ENCODE measurements around the gene HOXC9. TPM values are rescaled to one million over a fixed set of nuclear protein-coding genes. Genes with fewer than 3 reads are reported as not detected.
"Not testable (repeated sequence)": the region's sequence is repeated elsewhere in the genome, so short reads cannot be mapped to it uniquely, and the experiment has no call there.

The HOXC9 gene
- total and polyA plus RNA-seq, 7 donors: 6.4 to 31.1 (median 11.3) TPM

DNA sequence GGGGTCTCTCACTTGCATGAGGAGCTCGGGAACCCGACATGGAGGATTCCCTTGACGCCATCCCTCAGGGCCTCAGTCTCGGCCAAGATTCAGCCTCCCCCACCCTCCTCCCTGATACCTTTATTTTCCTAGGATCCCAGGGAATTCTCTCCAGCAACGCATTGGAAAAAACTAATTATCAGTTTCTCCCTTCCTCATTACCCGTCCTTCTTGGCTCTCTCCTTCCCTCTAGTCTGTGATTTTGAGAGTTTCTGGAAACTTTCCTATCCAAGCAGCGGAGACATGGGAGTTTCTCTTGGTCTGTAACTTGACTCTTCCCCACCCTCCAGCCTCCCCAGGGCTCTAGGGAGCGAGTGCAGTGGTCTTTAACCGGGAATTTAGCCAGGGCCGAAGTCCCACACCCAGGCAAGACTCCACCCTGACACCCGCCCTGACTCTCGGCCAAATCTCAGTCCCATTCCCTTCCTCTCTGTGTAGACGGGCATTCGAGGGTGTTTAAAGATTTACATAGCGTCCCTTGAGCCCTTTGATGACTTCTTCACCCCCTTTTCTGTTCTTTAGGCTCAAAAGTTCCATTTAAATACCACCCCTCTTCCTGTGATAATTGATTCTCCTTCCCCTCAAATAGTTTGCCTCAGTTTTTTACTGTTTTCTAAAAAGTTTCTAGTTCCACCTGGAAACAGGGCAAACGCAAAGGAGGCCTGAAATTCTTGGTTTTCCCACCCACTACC lies 39.6 kb downstream of the HOXC9 start:
- ATAC-seq (peak in 2 of 4 donors; percentile 3 to 48), DNase-seq (peak; percentile 62 to 80)
- Histone ChIP-seq H3K4me3 (peak overlapping the region; percentile 31), H3K4me1 (no peaks in the 10 kb centered on the region), H3K27ac (peak overlapping the region; percentile 53), H3K9me3 (no peaks in the 10 kb centered on the region), H3K27me3 (ENCODE audit: insufficient read depth in 3 of 3, low read length in 2 of 3) (peaks cover 0 to 5% (median 0%) of the 10 kb centered on the region in 3 donors), H3K36me3 (ENCODE audit: insufficient read depth in 1 of 2, low read depth in 1 of 2) (no peaks in the 10 kb centered on the region)
- 35 to 49% (median 37%) methylated on average over 16 of the region's 16 CpGs for WGBS, 3 donors
- intact Hi-C loops (cut with DNase I): loop anchor here in 1 of 2 donors (10.0 kb wide), 1 partner anchor 95 kb away; no protein-coding TSS in a partner anchor
- TF ChIP-seq, protein P1, sequence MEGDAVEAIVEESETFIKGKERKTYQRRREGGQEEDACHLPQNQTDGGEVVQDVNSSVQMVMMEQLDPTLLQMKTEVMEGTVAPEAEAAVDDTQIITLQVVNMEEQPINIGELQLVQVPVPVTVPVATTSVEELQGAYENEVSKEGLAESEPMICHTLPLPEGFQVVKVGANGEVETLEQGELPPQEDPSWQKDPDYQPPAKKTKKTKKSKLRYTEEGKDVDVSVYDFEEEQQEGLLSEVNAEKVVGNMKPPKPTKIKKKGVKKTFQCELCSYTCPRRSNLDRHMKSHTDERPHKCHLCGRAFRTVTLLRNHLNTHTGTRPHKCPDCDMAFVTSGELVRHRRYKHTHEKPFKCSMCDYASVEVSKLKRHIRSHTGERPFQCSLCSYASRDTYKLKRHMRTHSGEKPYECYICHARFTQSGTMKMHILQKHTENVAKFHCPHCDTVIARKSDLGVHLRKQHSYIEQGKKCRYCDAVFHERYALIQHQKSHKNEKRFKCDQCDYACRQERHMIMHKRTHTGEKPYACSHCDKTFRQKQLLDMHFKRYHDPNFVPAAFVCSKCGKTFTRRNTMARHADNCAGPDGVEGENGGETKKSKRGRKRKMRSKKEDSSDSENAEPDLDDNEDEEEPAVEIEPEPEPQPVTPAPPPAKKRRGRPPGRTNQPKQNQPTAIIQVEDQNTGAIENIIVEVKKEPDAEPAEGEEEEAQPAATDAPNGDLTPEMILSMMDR (IDR thresholded peaks at IDR 0.05): no peak

DNA sequence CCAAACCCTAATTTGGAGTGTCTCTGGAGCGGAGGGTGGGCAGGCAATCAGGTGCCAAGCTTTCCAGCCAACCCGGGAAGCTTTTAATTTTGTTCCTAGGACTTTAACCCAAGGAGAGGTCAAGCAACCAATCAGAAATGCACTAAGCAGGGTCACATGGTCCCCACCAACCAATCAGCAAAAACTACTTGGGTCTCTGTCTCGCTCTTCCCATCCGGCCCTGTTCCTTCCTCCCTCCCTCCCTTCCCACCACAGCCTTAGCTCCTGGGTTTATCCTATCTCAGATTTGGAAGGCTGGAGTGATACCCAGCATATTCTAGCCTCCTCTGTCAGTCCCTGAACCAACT lies 40.2 kb downstream of the HOXC9 start:
- intact Hi-C loops (cut with DNase I): no loop called here
- Histone ChIP-seq H3K27me3 (ENCODE audit: insufficient read depth in 3 of 3, low read length in 2 of 3) (peaks cover 0 to 5% (median 0%) of the 10 kb centered on the region in 3 donors), H3K4me3 (peak overlapping the region; percentile 31), H3K36me3 (ENCODE audit: insufficient read depth in 1 of 2, low read depth in 1 of 2) (no peaks in the 10 kb centered on the region), H3K4me1 (no peaks in the 10 kb centered on the region), H3K9me3 (no peaks in the 10 kb centered on the region), H3K27ac (peak overlapping the region; percentile 53)
- 28 to 57% (median 31%) methylated on average over 4 of the region's 4 CpGs for WGBS, 3 donors
- ATAC-seq (peak; percentile 43 to 78 (median 51)), DNase-seq (no peak)
- TF ChIP-seq, protein P1 (IDR thresholded peaks at IDR 0.05): no peak

DNA sequence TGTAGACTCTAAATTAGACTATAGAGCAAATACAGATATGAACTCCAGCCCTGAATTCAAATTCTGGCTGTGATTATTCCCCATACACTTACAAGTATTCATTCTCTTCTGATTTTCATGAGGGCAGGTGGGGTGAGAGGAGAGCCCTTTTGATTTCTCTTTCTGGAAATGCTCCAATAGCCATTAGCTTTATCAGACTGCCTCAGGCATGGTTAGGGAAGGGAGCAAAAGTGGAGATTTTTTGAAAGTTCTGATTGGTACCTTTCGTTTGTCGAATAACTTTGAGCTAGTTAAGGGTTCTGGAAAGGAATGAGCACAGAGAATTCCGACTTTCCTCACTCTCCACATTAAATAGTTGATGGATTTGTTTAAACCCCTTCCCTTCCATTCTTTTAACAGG lies 40.7 kb downstream of the HOXC9 start:
- Histone ChIP-seq H3K9me3 (no peaks in the 10 kb centered on the region), H3K27me3 (ENCODE audit: insufficient read depth in 3 of 3, low read length in 2 of 3) (peaks cover 0 to 5% (median 0%) of the 10 kb centered on the region in 3 donors), H3K36me3 (ENCODE audit: insufficient read depth in 1 of 2, low read depth in 1 of 2) (no peaks in the 10 kb centered on the region), H3K4me1 (no peaks in the 10 kb centered on the region), H3K4me3 (no peak overlapping the region), H3K27ac (no peak overlapping the region)
- TF ChIP-seq, protein P1 (IDR thresholded peaks at IDR 0.05): no peak
- ATAC-seq: no peak
- WGBS, 3 donors: 75 to 83% (median 76%) methylated on average over 3 of the region's 3 CpGs
- intact Hi-C loops (cut with DNase I): no loop called here
- DNase-seq: no peak

DNA sequence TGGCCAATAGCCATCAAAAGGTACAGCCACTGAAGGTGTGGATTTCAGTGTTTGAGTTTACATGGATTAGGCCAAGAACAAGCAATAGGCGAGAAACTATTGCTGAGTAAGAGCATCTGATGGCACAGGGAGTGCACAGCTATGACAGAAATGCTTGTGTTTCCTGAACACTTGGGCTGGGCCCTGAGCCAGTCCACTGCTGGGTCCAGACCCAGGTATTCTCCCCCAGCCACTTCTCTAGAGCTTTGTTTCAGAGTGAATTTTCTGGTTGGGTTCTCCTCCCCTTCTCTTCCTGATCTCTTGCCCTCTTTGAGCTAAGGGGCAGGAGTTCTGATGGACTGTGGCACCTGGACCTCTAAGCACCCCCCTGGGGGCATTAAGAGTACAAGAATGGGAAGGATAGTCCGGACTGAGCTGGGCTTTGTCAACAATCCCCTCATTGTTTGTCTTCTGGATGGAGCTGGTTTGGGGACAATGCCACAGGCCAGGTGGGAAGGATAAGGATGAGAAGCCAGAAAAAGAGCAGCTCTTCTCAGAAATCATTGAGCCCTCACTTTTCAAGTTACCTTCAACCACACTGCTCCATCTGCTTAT lies 41.2 kb downstream of the HOXC9 start:
- 48 to 59% (median 58%) methylated on average over 2 of the region's 2 CpGs for WGBS, 3 donors
- DNase-seq: no peak
- Histone ChIP-seq H3K9me3 (no peaks in the 10 kb centered on the region), H3K4me3 (no peak overlapping the region), H3K4me1 (no peaks in the 10 kb centered on the region), H3K27me3 (ENCODE audit: insufficient read depth in 3 of 3, low read length in 2 of 3) (peaks cover 0 to 5% (median 0%) of the 10 kb centered on the region in 3 donors), H3K27ac (no peak overlapping the region), H3K36me3 (ENCODE audit: insufficient read depth in 1 of 2, low read depth in 1 of 2) (no peaks in the 10 kb centered on the region)
- no peak for ATAC-seq
- intact Hi-C loops (cut with DNase I): no loop called here
- TF ChIP-seq, protein P1 (IDR thresholded peaks at IDR 0.05): no peak

DNA sequence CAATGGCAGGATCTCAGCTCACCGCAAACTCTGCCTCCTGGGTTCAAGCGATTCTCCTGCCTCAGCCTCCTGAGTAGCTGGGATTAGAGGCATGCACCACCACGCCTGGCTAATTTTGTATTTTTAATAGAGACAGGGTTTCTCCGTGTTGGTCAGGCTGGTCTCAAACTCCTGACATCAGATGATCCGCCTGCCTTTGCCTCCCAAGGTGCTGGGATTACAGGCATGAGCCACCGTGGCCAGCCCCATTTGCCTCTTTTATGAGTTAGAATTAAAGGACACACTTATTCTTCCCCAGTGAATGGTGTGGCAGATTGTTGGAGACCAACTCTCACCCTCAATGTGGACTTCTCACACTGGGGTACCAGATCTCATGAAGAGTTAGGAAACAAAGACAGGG lies 42.1 kb downstream of the HOXC9 start:
- intact Hi-C loops (cut with DNase I); DNase-seq; H3K27ac ChIP-seq; H3K9me3 ChIP-seq; H3K4me1 ChIP-seq; H3K27me3 ChIP-seq (ENCODE audit: insufficient read depth in 3 of 3, low read length in 2 of 3); ATAC-seq; H3K4me3 ChIP-seq; H3K36me3 ChIP-seq (ENCODE audit: insufficient read depth in 1 of 2, low read depth in 1 of 2): not testable (repeated sequence)
- WGBS, 3 donors: 75 to 81% (median 80%) methylated on average over 6 of the region's 6 CpGs

All from psoas muscle (tissue), 8 donors.